Activated CD4-positive, CD25-positive, alpha-beta regulatory T cell (primary cell): ENCODE data around the gene ALG13.
"Not testable (repeated sequence)": the region's sequence is repeated elsewhere in the genome, so short reads cannot be mapped to it uniquely, and the experiment has no call there.

Source experiments
- DNase-seq, 4 experiments: peaks; one replicate each; lab custom pipeline; 2025; lab: John Stamatoyannopoulos, UW

Gene ALG13

DNA sequence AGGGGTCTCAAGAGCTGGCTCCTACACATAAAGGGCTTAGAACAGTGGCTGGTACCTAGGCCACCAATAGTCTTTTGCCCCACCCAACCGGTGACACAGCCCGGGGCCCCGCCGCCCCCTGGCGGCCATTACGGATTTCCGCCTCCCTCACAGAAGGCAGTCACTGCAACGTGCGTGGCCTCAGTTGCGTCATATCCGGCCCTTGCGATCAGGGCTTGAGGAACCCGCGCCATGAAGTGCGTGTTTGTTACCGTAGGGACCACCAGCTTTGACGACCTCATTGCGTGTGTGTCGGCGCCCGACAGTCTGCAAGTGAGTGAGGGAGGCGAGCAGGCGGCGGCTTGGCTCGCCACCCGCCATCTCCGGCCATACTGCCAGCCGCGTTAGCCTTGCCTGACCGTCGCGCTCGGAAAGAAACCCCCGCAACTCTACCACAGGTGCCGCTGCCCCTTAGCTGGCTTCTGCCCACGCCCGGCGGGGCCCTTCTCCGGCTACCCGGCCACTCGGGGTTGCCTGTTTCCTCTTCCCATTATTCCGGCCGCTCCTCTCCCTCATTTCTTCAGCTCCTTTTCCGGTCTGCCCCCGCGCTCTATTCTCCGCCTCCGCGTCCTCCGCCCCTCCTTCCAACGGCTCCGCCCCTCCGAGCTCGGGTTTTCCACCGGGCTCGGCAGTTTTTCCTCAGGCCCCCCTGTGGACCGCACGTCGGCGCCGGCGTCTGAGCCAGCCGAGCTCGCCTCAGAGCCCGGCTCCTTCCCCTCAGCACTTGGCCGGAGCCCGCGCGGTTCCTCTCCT is at the start of gene ALG13:
ALG13 (plus strand) TSS at position 183 of the 792 bp plus-strand sequence; CDS start at position 232, 49 bp downstream.
- DNase-seq: peak; percentile 56 to 76 (median 74)

DNA sequence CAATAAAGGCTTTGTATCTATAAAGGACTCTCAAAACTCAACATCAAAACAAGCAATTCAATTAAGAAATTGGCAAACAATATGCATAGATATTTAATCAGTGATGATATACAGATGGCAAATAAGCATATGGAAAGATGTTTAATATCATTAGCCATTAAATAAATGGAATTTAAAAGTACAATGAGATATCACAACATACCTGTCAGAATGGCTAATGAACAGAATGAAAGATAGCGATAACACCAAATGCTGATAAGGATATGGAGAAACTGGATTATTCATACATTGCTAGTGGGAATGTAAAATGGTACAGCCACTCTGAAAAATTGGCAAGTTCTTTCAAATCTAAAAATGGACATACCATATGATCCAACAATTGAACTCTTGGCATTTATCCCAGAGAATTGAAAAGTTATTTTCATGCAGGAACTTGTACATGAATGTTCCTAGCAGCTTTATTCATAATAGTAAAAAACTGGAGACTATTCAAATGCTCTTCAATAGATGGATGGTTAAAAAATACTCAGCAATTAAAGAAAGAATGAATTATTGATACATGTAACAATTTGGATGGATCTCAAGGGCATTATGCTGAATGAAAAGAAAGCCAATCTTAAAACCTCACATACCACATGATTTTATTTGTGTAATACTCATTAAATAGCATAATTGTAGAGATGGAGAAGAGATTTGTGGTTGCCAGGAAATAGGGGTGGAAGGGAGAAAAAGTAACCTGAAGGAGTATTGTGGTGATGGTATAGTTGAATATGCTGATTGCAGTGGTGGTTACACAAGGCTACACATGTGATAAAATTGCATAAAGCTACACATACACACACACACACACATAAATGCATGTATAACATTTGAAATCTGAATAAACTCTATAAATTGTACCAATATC is 45.9 kb upstream of the ALG13 start:
- no peak for DNase-seq

DNA sequence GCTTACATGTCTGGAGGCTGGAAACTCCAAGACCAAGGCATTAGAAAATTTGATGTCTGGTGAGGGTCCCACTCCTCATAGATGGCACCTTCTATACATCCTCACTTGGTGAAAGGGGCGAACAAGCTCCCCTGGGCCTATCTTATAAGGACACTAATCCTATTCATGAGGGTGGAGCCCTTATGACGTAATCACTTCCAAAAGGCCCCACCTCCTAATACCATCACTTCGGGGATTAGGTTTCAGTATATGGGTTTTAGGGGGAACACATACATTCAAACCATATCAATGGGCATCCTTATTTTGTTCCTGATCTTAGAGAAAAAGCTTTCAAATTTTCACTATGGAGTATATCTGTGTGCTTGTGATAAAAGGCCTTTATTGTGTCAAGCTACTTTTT is 39.0 kb upstream of the ALG13 start:
- DNase-seq: no peak

DNA sequence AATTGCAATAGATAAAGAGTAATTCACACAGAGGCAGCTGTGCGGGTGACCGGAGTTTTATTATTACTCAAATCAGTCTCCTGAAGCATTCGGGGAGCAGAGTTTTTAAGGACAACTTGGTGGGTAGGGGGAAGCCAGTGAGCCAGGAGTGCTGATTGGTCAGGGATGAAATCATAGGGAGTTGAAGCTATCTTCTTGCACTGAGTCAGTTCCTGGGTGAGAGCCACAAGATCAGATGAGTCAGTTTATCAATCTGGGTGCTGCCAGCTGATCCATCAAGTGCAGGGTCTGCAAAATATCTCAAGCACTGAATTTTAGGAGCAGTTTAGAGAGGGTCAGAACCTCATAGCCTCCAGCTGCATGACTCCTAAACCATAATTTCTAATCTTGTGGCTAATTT is 35.8 kb upstream of the ALG13 start:
- DNase-seq: not testable (repeated sequence)

DNA sequence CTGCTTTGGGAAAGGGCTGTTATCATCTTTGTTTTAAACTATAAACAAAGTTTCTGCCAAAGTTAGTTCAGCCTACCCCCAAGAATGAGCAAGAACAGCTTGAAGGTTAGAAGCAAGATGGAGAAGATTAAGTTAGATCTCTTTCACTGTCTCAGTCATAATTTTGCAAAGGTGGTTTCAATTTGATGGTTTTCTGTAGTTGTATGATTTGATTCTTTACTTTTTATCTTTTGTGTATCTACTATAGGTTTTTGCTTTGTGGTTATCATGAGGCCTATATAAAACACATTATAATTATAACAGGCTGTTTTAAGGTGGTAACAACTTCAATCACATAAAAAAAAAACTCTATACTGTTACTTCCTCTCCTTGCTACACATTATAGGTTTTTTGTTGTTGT is 35.4 kb upstream of the ALG13 start:
- DNase-seq: no peak

DNA sequence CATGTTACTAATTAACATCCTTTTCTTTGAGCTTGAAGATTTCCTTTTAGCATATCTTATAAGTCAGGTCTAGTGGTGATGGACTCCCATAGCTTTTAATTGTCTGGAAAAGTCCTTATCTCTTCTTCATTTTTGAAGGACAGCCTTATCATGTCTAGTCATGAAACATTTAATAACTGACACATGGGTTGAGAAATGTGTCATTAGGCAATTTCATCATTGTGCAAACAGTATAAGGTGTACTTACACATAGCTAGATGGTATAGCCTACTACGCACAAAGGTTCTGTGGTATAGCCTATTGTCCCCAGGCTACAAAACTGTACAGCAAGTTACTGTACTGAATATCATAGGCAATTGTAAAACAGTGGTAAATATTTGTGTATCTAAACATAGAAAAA is 34.5 kb upstream of the ALG13 start:
- no peak for DNase-seq

DNA sequence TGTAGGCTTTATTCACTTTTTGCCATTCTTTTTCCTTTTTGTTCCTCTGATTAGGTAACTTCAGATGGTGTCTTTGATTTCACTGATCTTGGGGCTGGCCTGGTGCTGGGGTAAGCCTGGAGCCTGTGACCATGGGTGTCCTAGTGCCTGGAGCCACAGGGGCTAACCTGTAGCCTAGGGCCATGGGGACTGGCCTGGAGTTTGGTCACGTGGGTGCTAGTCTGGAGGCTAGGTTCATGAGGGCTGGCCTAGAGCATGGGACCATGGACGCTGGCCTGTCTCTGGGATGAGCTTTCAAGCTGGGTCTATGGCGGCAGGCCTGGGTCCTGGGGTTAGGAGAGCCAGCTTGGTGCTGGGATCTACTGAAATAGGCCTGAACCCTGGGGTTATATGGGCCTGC is 32.2 kb upstream of the ALG13 start:
- DNase-seq: no peak

DNA sequence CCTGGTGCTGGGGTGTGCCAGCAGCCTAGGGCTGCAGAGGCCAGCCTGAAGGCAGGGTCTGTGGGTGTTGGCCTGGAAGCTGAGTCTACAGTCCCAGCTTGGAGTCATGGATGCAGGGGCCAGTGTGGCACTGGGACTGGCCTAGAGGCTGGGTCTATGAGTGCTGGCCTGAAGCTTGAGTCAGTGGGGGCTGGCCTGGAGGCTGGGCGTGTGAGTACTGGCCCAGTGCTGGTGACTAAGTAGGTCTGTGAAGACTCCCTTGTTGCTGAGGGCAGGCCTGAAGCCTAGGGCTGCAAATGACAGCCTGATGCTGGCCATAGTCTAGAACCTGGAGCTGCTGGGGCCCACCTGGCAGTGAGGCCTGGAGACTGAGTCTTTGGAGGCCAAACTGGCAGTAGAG is 31.3 kb upstream of the ALG13 start:
- DNase-seq: no peak

DNA sequence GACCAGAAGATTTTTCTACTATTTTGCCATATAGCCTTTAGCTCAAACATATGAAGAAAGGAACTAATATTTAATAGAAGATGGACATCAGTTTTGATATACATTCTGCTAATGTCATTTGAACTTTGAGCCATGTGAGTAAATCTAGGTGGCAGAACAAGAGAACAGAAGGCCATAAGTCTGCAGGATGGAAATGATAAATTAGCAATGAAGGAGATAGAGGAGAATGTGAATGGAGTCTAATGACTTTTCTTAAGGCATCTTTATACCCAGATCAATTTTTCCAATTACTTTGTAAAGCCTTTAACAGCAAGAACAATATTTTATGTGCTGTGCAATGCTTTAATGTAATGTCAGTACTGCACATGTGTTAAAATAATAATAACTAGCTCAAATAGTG is 30.1 kb upstream of the ALG13 start:
- no peak for DNase-seq

DNA sequence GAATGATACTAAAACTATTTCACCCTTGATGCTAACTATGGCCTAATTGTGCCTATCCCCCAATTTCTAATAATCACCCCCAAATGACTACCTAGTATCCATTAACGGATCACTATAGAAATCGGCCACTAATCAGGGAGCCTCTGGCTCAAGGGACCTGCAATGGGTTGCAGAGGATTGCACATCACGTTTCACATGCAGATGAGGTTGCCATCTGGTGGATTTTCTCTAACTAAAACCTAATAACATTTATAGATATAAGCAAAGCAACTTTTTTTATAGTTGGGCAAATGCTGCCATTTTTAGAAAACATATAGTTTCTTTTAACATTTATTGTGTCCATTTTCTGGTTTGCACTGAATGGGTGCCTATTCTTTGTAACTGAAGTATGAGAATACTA is 28.3 kb upstream of the ALG13 start:
- DNase-seq: no peak

DNA sequence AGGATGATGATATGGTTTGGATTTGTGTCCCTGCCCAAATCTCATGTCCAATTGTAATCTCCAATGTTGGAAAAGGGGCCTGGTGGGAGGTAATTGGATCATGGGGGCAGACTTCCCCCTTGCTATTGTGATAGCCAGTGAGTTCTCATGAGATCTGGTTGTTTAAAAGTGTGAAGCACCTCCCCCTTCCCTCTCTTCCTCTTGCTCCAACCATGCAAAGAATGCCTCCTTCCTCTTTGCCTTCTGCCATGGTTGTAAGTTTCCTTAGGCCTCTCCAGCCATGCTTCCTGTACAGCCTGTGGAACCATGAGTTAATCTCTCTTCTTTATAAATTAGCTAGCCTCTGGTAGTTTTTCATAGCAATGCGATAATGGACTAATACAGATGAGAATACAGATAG is 19.7 kb upstream of the ALG13 start:
- DNase-seq: no peak

DNA sequence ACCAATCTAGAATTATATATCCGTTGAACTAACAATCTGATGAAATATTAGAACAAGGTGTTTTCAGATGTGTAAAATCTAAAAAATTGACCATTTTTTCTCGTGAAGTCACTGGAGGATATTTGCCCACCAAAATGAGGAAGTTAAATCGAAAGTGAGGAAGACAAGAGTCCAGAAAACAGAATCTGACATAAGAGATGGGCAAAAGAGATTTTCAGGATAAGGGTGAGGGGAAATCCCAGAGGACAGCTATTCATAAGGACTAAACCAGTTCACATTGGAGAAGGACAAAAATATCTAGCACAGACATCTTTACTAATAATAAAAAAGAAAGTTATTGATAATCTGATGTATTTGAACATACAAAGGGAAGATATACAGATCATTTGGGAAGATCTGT is 18.7 kb upstream of the ALG13 start:
- DNase-seq: no peak

DNA sequence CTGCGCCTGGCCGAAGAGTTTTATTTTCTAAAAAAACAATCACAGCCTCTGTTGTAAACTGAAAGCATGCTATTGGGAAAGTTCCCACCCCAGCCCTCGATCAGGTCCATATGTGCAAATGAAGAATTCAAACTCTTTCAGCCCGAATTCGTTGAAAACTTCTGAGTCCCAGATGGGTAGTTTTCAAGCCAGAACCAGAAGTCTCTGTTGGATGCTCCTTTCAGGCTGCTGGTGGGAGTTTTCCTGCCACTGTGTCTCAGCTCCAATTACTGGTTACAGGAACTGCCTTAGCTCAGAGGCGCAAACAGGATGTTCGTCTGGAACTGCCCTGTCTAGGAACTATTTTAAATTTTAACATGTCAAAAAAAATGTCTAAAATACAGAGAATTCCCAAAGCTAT is 9.3 kb upstream of the ALG13 start:
- no peak for DNase-seq

DNA sequence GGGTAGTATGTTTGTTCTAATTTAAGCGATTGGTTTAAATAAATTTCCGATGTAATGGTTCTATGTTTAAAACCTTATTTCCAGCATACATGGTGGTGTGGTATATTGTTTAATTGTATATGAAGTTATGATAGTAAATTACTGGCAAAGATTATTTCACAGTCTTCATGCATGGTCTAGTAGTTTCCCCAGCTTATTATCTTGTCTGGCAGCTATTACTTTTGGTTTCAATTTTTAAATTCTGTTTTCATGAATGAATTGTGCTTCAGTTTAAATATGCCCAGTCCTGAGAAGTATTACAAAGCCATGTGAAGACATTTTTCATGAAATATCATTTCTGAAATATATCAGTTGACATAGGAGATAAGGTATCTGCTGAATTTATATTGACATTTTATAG is 6.3 kb downstream of the ALG13 start:
- no peak for DNase-seq

DNA sequence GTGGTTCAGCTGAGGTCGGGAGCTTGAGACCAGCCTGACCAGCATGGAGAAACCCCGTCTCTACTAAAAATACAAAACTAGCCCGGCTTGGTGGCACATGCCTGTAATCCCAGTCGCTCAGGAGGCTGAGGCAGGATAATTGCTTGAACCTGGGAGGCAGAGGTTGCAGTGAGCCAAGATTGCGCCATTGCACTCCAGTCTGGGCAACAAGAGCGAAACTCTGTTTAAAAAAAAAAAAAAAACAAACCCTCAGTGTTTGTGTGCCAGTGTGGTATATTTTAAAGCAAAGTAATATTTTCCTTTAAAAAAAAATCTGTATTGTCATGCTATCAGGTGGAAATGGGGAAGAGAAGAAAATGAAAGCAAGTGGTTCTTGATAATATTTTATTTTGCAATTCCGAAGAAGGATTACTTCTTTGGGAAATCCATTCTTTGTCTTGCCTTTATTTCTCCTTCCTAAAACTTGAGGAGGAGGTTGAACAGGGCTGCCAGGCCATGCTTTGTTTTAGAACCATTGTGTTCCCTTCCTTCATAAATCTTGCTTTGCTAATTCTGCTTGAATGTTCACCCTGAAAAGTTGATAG is 14.4 kb downstream of the ALG13 start:
- DNase-seq: no peak

DNA sequence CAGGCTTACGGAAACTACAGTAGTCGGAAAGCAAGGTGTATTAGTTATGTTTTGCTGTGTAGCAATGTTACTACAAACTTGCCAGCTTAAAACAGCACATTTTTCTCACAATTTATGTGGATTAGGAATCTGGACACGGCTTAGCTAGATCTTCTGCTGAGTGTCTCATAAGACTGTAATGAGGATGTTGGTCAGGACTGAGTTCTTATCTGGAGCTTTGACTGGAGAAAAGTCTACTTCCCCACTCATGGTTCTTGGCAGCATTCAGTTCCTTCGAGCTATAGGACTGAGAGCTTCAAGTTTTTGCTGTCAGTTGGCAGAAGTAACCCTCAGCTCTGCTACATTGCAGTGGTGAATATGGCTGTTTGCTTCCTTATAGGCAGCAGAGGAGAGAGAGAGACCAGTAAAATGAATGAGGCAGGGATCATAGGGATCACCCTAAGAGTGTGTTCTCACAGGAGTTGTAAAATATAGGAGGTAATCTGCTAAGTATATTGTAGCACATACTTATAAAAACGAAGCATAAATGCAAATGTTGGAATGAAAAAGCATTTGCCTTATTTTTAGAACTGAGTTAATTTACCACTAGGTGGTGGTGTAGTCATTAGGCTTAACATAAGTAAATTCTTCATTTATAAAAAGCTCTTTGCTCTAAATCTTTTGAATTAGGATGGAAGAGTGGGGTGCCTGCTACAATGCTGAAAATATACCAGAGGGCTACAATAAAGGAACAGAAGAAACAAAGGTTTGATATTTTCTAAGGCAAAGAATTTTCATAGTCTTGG is 38.6 kb downstream of the ALG13 start:
- no peak for DNase-seq

DNA sequence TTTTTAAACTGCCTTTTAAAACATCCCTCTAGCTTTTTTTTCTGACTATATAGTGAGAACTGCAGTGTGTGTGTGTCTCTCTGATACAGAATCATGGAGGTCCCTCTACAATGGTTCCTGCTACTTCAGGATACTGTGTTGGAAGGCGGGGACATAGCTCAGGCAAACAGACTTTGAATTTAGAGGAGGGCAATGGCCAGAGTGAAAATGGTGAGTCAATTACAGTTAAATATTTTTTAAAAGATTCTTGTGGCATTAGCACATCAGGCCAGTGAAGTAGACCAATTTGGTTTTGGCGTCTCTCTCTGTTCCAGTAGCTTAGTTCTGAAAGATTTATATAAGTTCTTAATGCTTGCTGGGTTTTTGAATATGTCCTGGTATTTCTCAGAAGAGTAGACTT is 47.1 kb downstream of the ALG13 start:
- no peak for DNase-seq

DNA sequence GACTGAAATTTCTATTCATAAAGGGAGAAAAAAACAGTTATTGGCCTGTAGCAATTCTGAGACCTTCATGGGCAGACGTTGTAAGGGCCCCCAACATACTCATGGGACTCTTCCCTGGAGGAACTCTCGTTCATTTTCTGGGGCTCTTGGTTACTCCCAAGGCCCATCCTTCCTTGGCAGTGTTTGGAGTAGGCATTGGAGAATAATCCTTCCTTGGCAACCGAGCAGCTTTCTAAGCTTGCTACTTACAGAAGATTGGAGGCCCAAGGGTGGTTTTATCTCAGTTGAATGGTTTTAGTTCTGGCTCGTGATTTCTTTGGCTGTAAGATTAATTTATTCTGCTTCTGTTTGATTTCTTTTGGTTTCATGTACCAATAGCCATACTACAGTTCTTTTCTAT is 50.4 kb downstream of the ALG13 start:
- no peak for DNase-seq

DNA sequence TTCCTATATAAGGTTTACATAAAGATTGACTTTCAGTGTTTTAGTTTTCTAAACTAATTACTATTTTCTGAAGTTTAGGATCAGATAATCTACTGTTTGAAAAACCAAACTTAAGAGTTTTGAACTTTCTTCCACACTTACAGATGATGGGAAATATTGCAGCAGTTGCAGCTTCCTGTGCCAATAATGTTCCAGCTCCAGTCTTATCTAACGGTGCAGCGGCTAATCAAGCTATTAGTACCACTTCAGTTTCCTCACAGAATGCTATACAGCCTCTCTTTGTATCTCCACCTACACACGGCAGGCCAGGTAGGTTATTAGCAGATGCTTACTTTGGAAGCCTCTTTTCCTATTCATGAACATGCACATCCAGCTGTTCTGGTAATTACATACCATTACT is 55.6 kb downstream of the ALG13 start:
- no peak for DNase-seq

DNA sequence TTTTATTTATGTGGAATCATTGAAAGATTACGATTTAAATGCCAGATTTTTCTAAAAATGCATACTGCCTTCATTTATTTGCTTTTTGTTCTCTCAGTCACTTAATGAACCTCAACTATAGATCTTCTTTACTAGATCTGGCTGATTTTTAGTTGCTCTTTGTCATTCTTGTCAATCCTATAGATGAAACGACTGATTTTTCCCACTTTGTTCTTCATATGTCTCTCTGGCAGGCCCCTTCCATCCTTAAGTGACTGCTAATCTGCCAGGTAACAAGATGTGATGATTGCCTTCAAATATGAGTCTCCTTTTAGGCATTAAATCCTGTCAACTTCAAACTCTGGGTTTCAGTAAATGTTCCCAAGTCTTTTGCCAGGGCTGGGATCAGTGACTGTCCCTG is 61.0 kb downstream of the ALG13 start:
- no peak for DNase-seq

DNA sequence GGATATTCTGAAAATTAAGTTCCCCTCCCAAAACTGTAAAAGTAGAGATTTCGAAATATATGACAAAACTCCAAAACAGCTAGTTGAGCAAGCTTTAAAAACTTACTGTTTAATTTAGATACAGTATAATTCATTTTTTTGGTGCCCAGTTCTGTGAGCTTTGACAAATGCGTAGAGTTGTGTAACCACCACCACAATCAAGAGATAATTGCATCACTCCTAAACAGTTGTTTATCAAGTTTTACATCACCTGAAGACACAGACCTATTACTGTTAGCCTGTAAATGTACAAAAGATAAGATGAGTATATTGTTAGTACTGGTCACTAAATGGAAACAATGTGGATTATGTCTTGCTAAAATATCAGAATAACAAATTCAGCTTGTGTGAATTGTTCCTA is 62.3 kb downstream of the ALG13 start:
- no peak for DNase-seq

DNA sequence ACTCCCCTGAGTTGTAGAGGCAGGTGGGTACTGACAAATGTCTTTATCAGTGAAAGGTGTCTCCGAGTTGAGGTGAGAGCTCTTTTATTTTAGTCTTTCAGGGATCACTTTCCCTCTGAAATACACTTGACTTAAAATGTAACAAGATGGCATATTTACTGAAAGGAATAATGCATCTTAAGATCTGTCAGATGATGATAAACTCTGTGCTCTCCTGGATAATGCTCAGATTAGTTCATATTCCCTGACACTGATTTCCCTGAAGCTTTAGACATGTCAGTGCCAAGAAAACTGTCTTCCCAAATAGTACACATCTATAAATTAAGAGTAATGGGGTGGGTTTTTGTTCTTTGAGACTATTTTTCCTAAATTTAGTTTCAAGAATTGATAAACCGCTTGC is 75.5 kb downstream of the ALG13 start:
- DNase-seq: no peak
